ENCODE results near the gene ING3.
A peak's percentile ranks its signal among the peaks of the same experiment; 100 is the strongest.

Gene ING3

GRCh38 chr7:120941064-120941463, 9.5 kb upstream of the ING3 start:
- H3K4me1 Mint-ChIP-seq (ENCODE audit: low read depth), result no peaks in the 10 kb centered on the region
- H3K9me3 Mint-ChIP-seq, result no peaks in the 10 kb centered on the region
- H3K36me3 Mint-ChIP-seq (ENCODE audit: low read depth), result no peaks in the 10 kb centered on the region
- H3K4me3 Mint-ChIP-seq, result no peak overlapping the region
- peaks cover 10% of the 10 kb centered on the region for H3K27me3 Mint-ChIP-seq
- H3K27ac Mint-ChIP-seq, result no peak overlapping the region

GRCh38 chr7:120941856-120942255, 8.7 kb upstream of the ING3 start:
- Mint-ChIP-seq H3K4me1 (ENCODE audit: low read depth) (no peaks in the 10 kb centered on the region), H3K9me3 (no peaks in the 10 kb centered on the region), H3K27me3 (peaks cover 14% of the 10 kb centered on the region), H3K4me3 (no peak overlapping the region), H3K27ac (no peak overlapping the region), H3K36me3 (ENCODE audit: low read depth) (no peaks in the 10 kb centered on the region)

GRCh38 chr7:120942861-120943260, 7.7 kb upstream of the ING3 start:
- Mint-ChIP-seq H3K27ac (no peak overlapping the region), H3K4me1 (ENCODE audit: low read depth) (no peaks in the 10 kb centered on the region), H3K4me3 (no peak overlapping the region), H3K9me3 (no peaks in the 10 kb centered on the region), H3K27me3 (peaks cover 18% of the 10 kb centered on the region), H3K36me3 (ENCODE audit: low read depth) (no peaks in the 10 kb centered on the region)

GRCh38 chr7:120944826-120945562, 5.6 kb upstream of the ING3 start:
- H3K36me3 Mint-ChIP-seq (ENCODE audit: low read depth), result no peaks in the 10 kb centered on the region
- H3K4me1 Mint-ChIP-seq (ENCODE audit: low read depth), result peaks cover 8% of the 10 kb centered on the region
- H3K27ac Mint-ChIP-seq, result no peak overlapping the region
- no peaks in the 10 kb centered on the region for H3K9me3 Mint-ChIP-seq
- peaks cover 18% of the 10 kb centered on the region for H3K27me3 Mint-ChIP-seq
- no peak overlapping the region for H3K4me3 Mint-ChIP-seq

GRCh38 chr7:120947980-120948379, 2.6 kb upstream of the ING3 start:
- no peak overlapping the region for H3K4me3 Mint-ChIP-seq
- H3K27me3 Mint-ChIP-seq, result peaks cover 18% of the 10 kb centered on the region
- H3K36me3 Mint-ChIP-seq (ENCODE audit: low read depth), result peaks cover 8% of the 10 kb centered on the region
- H3K4me1 Mint-ChIP-seq (ENCODE audit: low read depth), result peaks cover 18% of the 10 kb centered on the region
- no peaks in the 10 kb centered on the region for H3K9me3 Mint-ChIP-seq
- no peak overlapping the region for H3K27ac Mint-ChIP-seq

GRCh38 chr7:120949393-120949911, 1.1 kb upstream of the ING3 start:
- Mint-ChIP-seq H3K4me1 (ENCODE audit: low read depth) (peaks cover 18% of the 10 kb centered on the region), H3K27me3 (peaks cover 15% of the 10 kb centered on the region), H3K27ac (peak overlapping the region; percentile 95), H3K9me3 (no peaks in the 10 kb centered on the region), H3K36me3 (ENCODE audit: low read depth) (peaks cover 19% of the 10 kb centered on the region), H3K4me3 (peak overlapping the region; percentile 92)

- no peaks in the 10 kb centered on the region for H3K9me3 Mint-ChIP-seq
- H3K27ac Mint-ChIP-seq, result peak overlapping the region; percentile 95
- H3K4me1 Mint-ChIP-seq (ENCODE audit: low read depth), result peaks cover 20% of the 10 kb centered on the region
- peaks cover 25% of the 10 kb centered on the region for H3K36me3 Mint-ChIP-seq (ENCODE audit: low read depth)
- peaks cover 14% of the 10 kb centered on the region for H3K27me3 Mint-ChIP-seq
- H3K4me3 Mint-ChIP-seq, result peak overlapping the region; percentile 92
These were observed 509 bp upstream of the ING3 start for GRCh38 chr7:120949998-120950538.

DNA sequence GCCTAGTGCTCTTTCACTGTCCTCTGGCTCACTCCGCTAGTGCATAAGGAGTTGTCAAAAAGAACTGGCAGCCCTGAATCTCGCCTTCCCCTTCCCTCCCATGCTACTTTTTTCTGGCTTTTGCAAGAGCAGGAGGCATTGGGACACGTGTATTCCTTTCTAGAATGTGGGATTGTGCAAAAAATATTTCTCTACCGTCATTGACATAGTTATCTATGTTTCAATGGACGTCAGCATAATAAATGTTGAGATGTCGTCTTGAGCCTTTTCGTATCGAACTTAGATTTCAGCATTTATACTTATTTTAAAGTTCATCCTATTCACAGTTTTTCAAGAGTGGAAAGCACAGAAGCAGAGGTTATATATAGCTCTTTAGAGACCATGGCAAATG, 727 bp downstream of the ING3 start:
- Mint-ChIP-seq H3K36me3 (ENCODE audit: low read depth) (peaks cover 35% of the 10 kb centered on the region), H3K4me1 (ENCODE audit: low read depth) (peaks cover 27% of the 10 kb centered on the region), H3K4me3 (peak overlapping the region; percentile 92), H3K27ac (peak overlapping the region; percentile 95), H3K27me3 (peaks cover 6% of the 10 kb centered on the region), H3K9me3 (no peaks in the 10 kb centered on the region)

DNA sequence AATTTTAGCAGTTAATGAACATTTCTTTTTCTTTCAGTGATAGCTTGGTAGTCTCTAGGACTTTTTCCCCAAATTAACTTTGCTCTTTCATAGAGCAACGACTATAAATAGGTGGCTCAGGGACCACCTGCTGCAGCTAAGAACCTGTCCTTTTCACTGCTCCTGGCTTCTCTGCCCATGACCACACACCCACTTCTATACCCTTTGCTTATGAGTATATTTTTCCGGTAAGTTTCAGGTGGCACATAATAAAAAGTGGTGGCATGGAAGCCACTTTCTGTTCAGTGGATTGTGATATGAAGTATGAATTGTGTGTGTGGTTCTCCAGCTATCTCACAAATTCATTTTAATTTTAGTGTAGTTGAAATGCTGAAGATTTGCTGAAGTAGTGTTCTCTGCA, 1.2 kb downstream of the ING3 start:
- Mint-ChIP-seq H3K4me1 (ENCODE audit: low read depth) (peaks cover 27% of the 10 kb centered on the region), H3K27ac (peak overlapping the region; percentile 95), H3K27me3 (peaks cover 4% of the 10 kb centered on the region), H3K36me3 (ENCODE audit: low read depth) (peaks cover 36% of the 10 kb centered on the region), H3K4me3 (peak overlapping the region; percentile 92), H3K9me3 (no peaks in the 10 kb centered on the region)

GRCh38 chr7:120955577-120956149, 5.1 kb downstream of the ING3 start:
- H3K9me3 Mint-ChIP-seq, result no peaks in the 10 kb centered on the region
- H3K4me3 Mint-ChIP-seq, result no peak overlapping the region
- H3K4me1 Mint-ChIP-seq (ENCODE audit: low read depth), result peaks cover 20% of the 10 kb centered on the region
- H3K27ac Mint-ChIP-seq, result no peak overlapping the region
- H3K27me3 Mint-ChIP-seq, result no peaks in the 10 kb centered on the region
- peaks cover 60% of the 10 kb centered on the region for H3K36me3 Mint-ChIP-seq (ENCODE audit: low read depth)

DNA sequence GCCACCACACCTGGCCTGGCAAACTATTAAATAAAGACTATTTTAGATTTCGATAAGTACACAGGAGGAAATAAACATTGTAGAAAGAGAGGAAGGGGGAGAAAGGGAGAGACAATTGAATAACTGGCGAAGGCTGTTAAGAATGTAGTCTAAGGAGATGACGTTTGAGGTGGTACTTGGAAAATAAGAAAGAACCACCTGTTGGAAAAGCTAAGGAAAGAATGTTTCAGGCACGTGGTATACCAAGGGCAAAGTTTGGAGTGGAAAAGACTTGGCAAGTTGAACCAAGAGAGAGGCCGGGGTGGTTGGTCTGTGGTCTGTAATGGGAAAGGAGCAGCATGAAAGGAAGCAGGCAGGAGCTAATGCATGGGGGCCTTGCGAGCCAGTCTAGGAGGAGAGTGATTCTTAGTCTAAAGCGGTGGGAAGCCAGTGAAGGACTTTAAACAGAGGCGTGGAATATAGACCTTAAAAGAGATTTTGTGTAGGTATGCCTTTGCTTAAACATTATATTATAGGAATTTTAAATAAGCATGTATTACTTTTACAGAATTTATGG, 9.4 kb downstream of the ING3 start:
- no peak overlapping the region for H3K4me3 Mint-ChIP-seq
- no peaks in the 10 kb centered on the region for H3K9me3 Mint-ChIP-seq
- peaks cover 16% of the 10 kb centered on the region for H3K4me1 Mint-ChIP-seq (ENCODE audit: low read depth)
- no peaks in the 10 kb centered on the region for H3K27me3 Mint-ChIP-seq
- H3K27ac Mint-ChIP-seq, result peak overlapping the region; percentile 24
- H3K36me3 Mint-ChIP-seq (ENCODE audit: low read depth), result peaks cover 58% of the 10 kb centered on the region

- Mint-ChIP-seq H3K9me3 (no peaks in the 10 kb centered on the region), H3K36me3 (ENCODE audit: low read depth) (peaks cover 60% of the 10 kb centered on the region), H3K27ac (no peak overlapping the region), H3K27me3 (no peaks in the 10 kb centered on the region), H3K4me3 (no peak overlapping the region), H3K4me1 (ENCODE audit: low read depth) (peaks cover 13% of the 10 kb centered on the region)
These were observed 10.1 kb downstream of the ING3 start for GRCh38 chr7:120960714-120961113.

DNA sequence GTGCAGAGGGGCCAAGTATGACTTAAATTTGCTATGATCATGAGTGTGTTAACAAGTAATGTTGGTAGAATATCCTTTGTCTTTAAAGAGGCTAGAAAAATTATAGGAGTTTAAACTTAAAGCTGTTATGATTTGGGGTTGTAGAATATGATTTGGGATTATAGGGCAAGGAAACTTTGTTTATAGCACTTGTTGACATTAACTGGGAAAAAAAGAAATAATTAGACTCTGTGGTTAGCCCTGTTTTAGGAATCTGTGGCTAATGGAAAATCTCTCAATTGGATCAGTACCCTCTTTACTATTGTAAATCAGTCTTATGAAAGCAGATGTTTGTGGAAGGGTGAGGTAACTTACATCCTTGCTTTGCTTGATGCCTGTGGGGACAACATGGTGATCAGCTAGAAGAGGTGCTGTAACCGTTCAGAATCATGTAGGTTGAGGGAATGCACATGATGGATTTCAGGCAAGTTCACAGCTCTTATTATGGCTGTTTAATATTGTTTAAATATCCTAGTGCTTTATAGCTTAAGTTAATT, 11.1 kb downstream of the ING3 start:
- no peaks in the 10 kb centered on the region for H3K27me3 Mint-ChIP-seq
- no peak overlapping the region for H3K27ac Mint-ChIP-seq
- no peaks in the 10 kb centered on the region for H3K9me3 Mint-ChIP-seq
- H3K36me3 Mint-ChIP-seq (ENCODE audit: low read depth), result peaks cover 63% of the 10 kb centered on the region
- no peak overlapping the region for H3K4me3 Mint-ChIP-seq
- H3K4me1 Mint-ChIP-seq (ENCODE audit: low read depth), result peaks cover 9% of the 10 kb centered on the region

GRCh38 chr7:120964088-120964487, 13.5 kb downstream of the ING3 start:
- Mint-ChIP-seq H3K27me3 (no peaks in the 10 kb centered on the region), H3K4me1 (ENCODE audit: low read depth) (peaks cover 9% of the 10 kb centered on the region), H3K4me3 (no peak overlapping the region), H3K9me3 (no peaks in the 10 kb centered on the region), H3K27ac (no peak overlapping the region), H3K36me3 (ENCODE audit: low read depth) (peaks cover 64% of the 10 kb centered on the region)

DNA sequence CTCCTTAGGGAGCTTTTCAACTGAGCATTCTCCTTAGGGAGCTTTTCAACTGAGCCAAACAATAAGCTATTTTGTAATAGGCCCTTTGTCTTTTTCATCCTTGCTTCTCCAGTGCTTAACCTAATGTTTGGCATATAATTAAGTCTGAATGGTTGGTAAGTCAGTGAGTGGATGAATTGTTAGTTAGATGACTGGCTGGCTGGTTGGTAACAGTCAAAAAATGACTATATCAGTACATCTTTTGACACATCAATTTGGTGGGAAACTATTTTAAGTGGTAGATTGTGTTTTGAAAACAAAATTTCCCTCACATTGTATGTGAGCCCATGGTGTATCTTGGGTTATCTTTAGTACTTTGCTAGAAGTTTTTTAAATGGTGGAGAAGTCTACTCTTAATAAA, 16.4 kb downstream of the ING3 start:
- H3K27me3 Mint-ChIP-seq, result no peaks in the 10 kb centered on the region
- peaks cover 60% of the 10 kb centered on the region for H3K36me3 Mint-ChIP-seq (ENCODE audit: low read depth)
- H3K4me1 Mint-ChIP-seq (ENCODE audit: low read depth), result peaks cover under 1% of the 10 kb centered on the region
- H3K27ac Mint-ChIP-seq, result no peak overlapping the region
- H3K4me3 Mint-ChIP-seq, result no peak overlapping the region
- no peaks in the 10 kb centered on the region for H3K9me3 Mint-ChIP-seq
